ENCODE measurements around the gene NCS1. TPM values are rescaled to one million over a fixed set of nuclear protein-coding genes. Genes with fewer than 3 reads are reported as not detected.

Gene NCS1
- total RNA-seq, 2 experiments from 2014 or later = 3.3 TPM

DNA sequence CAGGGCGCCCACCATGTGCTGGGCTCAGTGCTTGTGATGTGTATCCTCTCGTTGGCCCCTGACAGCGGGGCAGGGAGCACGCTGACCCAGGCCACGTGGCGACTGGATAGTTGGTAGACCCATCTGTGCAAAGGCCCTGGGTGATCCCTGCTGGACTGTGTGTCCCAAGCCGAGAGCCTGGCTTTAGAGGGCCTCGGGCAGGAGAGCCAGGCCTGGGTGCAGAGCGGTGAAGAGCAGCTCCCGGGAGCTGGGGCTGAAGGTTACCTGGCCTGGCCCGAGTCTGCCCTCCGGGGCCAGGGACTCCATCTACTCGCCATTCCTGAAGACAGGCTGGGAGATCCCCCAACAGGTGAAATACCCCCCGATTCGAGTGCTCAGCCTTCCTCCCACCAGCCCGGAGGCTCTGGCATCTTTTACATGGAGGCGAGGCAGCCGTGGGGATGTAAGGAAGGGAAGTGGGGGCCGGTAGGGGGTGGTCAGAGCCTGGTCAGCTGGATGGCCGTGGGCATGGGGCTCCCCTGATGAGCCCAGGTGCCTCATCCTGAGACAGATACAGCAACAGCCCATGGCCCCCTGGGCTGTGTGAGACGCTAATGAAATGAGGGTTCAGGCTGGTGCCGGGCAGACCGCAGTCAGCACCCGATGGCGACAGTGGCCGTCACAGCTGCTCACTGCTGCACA, 19.0 kb downstream of the NCS1 start:
- no peaks in the 10 kb centered on the region for H3K27me3 Mint-ChIP-seq (ENCODE audit: low read depth)
- no peak overlapping the region for H3K27ac Mint-ChIP-seq
- ChIA-PET CTCF (no interaction called here), POLR2A (no interaction called here)
- DNase-seq (no peak), ATAC-seq (no peak)
- H3K4me3 Mint-ChIP-seq = no peak overlapping the region
- H3K9me3 Mint-ChIP-seq (ENCODE audit: insufficient read depth) = no peaks in the 10 kb centered on the region
- H3K36me3 Mint-ChIP-seq (ENCODE audit: low read depth) = no peaks in the 10 kb centered on the region
- H3K4me1 Mint-ChIP-seq (ENCODE audit: low read depth) = no peaks in the 10 kb centered on the region

DNA sequence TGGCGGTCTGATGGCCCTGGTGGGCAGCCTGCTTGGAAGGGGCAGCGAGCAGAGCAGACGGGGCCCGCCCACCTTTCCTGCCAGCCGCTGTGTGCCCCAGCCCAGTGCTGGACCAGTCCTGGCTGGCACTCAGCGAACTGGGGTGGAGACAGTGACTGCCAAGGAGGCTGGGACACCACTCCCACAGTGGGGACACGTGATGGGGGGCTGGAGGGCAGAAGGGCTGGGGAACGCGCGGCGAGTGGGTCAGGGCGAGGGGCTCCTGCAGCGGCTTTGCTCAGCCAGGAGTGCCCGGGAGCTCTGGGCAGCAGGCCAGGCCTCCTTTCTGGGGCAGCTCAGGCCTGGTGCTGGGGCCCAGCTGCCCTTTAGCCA, 19.5 kb downstream of the NCS1 start:
- ATAC-seq = no peak
- H3K27me3 Mint-ChIP-seq (ENCODE audit: low read depth) = no peaks in the 10 kb centered on the region
- H3K36me3 Mint-ChIP-seq (ENCODE audit: low read depth) = no peaks in the 10 kb centered on the region
- ChIA-PET POLR2A (no interaction called here), CTCF (no interaction called here)
- H3K9me3 Mint-ChIP-seq (ENCODE audit: insufficient read depth) = no peaks in the 10 kb centered on the region
- H3K27ac Mint-ChIP-seq = no peak overlapping the region
- H3K4me1 Mint-ChIP-seq (ENCODE audit: low read depth) = no peaks in the 10 kb centered on the region
- DNase-seq = no peak
- H3K4me3 Mint-ChIP-seq = no peak overlapping the region

DNA sequence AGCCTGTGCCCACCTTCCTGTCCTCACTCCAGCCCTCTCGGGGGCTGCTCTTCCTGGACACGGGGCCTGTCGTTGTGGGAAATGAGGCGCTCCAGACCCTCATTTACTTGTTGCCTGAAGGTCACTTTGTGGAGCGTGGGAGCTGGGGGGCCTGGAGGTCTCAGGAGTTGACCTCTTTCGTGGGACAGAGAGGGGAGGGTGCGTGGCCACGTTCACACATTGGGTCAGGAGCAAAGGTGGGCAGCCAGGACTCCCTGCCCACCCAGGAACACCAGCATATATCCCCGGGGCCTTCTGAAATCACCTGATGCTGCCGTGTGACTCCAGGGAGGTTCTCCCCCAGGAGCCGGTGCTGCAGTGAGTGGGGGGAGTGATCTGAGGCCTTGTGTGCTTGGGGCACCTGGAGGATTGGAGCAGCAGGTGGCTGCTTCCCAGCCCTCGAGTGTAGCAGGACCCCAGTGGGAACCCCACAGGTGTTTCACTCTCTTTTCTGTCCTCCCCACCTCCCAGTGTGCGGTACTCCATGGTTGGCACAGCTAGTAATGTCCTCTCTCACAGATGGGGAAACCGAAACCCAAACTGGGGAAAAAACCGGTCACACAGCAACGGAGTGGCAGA, 20.3 kb downstream of the NCS1 start:
- ATAC-seq = no peak
- H3K4me1 Mint-ChIP-seq (ENCODE audit: low read depth) = no peaks in the 10 kb centered on the region
- ChIA-PET CTCF (no interaction called here), POLR2A (no interaction called here)
- H3K9me3 Mint-ChIP-seq (ENCODE audit: insufficient read depth) = no peaks in the 10 kb centered on the region
- H3K27ac Mint-ChIP-seq = no peak overlapping the region
- H3K27me3 Mint-ChIP-seq (ENCODE audit: low read depth) = no peaks in the 10 kb centered on the region
- no peak overlapping the region for H3K4me3 Mint-ChIP-seq
- DNase-seq = no peak
- H3K36me3 Mint-ChIP-seq (ENCODE audit: low read depth) = no peaks in the 10 kb centered on the region

DNA sequence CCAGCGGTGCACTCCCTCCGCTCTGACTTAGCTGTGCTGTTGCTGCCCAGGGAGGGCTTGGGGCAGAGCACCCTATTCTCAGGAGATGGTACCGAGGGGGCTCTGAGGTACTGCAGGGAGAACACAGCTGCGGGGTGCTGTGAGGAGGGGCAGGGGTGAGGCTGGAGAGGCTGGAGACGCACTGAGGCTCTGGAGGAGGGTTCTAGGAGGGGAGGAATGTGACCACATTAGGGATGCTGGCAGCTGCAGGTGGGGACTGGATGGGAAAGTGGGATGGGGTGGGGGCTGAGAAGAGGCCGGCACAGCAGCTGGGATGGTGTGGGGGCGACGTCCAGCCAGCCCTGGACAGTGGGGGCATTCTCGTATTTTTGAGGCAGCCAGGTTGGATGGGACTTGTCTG, 20.9 kb downstream of the NCS1 start:
- no peaks in the 10 kb centered on the region for H3K9me3 Mint-ChIP-seq (ENCODE audit: insufficient read depth)
- H3K27me3 Mint-ChIP-seq (ENCODE audit: low read depth) = no peaks in the 10 kb centered on the region
- no peak overlapping the region for H3K4me3 Mint-ChIP-seq
- H3K27ac Mint-ChIP-seq = no peak overlapping the region
- no peak for ATAC-seq
- H3K36me3 Mint-ChIP-seq (ENCODE audit: low read depth) = no peaks in the 10 kb centered on the region
- no peak for DNase-seq
- POLR2A ChIA-PET = no interaction called here
- H3K4me1 Mint-ChIP-seq (ENCODE audit: low read depth) = no peaks in the 10 kb centered on the region
- CTCF ChIA-PET = no interaction called here

DNA sequence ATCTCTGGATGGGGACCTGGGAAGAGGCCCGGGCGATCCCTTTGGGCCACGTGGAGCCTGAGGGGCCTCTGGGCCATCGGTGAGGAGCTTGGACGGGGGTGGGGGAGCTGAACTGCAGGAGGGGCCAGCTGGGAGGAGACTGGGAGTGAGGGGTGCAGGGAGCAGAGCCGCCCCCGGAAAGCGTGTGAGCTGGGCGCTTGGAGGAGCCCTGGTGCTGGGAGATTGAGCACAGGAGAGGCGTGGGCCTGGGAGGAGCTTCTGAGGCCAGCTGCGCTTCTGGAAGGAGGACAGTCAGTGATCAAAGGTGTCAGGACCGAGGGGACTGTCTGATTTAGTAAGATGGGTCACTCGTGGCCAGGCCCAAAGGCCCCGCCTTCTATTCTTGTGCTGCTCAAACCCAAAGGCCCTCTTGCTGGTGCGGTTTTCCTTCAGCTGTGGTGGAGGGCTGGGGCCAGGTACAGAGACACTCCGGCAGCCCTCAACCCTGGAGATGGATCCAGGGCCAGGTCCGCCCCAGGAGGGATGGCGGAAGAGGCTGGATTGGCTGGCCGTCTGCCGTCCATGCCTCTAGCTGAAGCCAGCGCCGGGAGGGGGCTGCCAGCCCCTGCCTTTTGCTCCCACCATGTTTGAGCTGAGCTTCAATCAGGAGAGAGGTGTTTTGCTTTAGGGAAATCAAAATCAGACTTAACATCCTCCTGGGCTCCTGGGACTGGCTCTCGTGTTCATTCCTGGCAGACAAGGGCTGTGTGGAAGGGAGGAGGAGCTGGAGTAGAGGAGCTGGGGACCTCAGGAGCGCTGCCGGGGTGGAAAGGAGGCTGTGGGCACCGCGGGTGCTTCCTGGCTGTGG, 21.6 kb downstream of the NCS1 start:
- ATAC-seq (no peak), DNase-seq (no peak)
- Mint-ChIP-seq H3K9me3 (ENCODE audit: insufficient read depth) (no peaks in the 10 kb centered on the region), H3K36me3 (ENCODE audit: low read depth) (no peaks in the 10 kb centered on the region), H3K27me3 (ENCODE audit: low read depth) (no peaks in the 10 kb centered on the region), H3K4me1 (ENCODE audit: low read depth) (no peaks in the 10 kb centered on the region), H3K4me3 (no peak overlapping the region), H3K27ac (no peak overlapping the region)
- POLR2A ChIA-PET = no interaction called here
- CTCF ChIA-PET = no interaction called here

DNA sequence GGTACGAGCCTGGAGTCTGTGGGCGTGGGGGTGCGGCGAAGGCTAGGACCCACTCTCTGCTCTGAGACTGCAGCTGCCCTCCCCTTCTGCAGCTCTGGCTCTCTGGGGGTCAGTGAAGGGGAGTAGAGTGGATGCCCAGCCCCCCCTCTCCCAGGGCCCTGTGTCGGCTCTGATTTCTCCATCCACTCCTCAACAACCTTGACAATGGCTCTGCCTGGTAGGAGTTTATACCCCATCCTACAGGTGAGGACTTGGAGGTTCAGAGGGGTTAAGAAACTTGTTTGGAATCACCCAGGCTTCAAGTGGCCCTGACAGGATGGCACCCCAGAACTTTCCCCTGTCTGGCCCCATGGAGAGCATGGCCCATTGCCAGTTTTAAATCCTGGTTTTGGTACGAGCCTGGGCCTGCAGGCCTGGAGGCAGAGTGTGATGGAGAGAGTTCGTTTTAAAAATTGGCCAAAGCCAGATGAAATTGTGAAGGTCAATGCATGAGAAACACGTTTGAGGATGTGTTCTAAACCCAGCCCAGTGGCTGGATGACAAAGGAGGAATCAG, 22.3 kb downstream of the NCS1 start:
- Mint-ChIP-seq H3K36me3 (ENCODE audit: low read depth) (no peaks in the 10 kb centered on the region), H3K4me1 (ENCODE audit: low read depth) (no peaks in the 10 kb centered on the region), H3K4me3 (no peak overlapping the region), H3K9me3 (ENCODE audit: insufficient read depth) (no peaks in the 10 kb centered on the region), H3K27me3 (ENCODE audit: low read depth) (no peaks in the 10 kb centered on the region), H3K27ac (no peak overlapping the region)
- DNase-seq = no peak
- ChIA-PET POLR2A (no interaction called here), CTCF (no interaction called here)
- ATAC-seq = no peak

DNA sequence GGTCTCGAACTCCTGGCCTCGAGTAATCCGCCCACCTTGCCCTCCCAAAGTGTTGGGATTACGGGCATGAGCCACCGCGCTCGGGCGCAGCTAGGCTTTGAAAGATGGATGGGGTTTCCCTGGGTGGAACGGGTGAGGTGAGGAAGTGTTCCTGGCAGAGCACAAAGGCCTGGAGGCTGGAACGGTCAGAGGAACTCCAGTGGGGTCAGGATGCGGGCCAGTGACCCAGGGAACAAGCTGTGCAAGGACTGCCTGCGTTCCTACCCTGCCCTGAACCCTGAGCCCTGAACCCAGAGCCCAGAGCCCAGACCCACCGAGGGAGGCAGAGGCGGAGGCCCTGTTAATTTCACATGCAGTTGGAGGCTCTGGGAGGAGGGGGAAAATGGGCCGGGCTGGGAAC, 23.4 kb downstream of the NCS1 start:
- Mint-ChIP-seq H3K27ac (no peak overlapping the region), H3K36me3 (ENCODE audit: low read depth) (no peaks in the 10 kb centered on the region), H3K27me3 (ENCODE audit: low read depth) (no peaks in the 10 kb centered on the region), H3K4me1 (ENCODE audit: low read depth) (no peaks in the 10 kb centered on the region), H3K4me3 (no peak overlapping the region), H3K9me3 (ENCODE audit: insufficient read depth) (no peaks in the 10 kb centered on the region)
- ATAC-seq = no peak
- DNase-seq = no peak
- ChIA-PET CTCF (no interaction called here), POLR2A (no interaction called here)

DNA sequence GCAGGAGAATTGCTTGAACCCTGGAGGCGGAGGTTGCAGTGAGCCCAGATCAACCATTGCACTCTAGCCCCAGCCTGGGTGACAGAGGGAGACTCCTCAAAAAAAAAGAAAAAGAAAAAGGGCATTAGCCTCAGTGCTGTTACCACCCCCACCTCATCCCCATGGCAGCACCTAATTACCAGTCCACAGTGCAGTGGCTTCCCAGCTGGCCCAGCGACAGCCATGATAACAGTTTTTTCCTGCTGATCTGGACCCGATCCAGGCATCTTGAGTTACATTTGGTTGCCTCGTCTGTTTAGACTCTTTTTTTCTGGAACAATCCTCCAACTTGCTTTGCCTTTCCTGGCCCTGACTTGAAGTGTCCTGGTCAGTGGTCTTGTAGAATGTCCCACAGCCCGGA, 24.4 kb downstream of the NCS1 start:
- Mint-ChIP-seq H3K36me3 (ENCODE audit: low read depth) (no peaks in the 10 kb centered on the region), H3K27me3 (ENCODE audit: low read depth) (no peaks in the 10 kb centered on the region), H3K4me1 (ENCODE audit: low read depth) (no peaks in the 10 kb centered on the region), H3K4me3 (no peak overlapping the region), H3K9me3 (ENCODE audit: insufficient read depth) (no peaks in the 10 kb centered on the region), H3K27ac (no peak overlapping the region)
- ATAC-seq (no peak), DNase-seq (no peak)
- POLR2A ChIA-PET = no interaction called here
- CTCF ChIA-PET = no interaction called here

DNA sequence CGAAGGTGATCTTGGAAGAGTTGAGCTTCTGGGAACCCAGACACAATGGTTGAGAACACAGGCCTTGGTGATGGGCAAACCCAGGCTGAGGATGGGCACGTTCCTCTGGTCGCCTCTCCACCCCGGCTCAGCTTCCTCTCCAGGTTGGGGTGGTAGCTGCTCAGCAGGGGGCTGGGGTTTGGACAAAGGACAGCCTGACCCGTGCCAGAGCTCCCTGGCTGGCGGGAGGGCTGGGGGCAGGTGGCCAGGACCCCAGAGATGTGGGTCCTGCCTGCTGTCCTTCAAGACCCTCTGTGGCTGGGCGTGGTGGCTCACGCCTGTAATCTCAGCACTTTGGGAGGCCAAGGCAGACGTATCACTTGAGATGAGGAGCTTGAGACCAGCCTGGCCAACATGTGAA, 25.2 kb downstream of the NCS1 start:
- Mint-ChIP-seq H3K36me3 (ENCODE audit: low read depth) (no peaks in the 10 kb centered on the region), H3K4me3 (no peak overlapping the region), H3K27ac (no peak overlapping the region), H3K4me1 (ENCODE audit: low read depth) (no peaks in the 10 kb centered on the region), H3K9me3 (ENCODE audit: insufficient read depth) (no peaks in the 10 kb centered on the region), H3K27me3 (ENCODE audit: low read depth) (no peaks in the 10 kb centered on the region)
- ChIA-PET CTCF (no interaction called here), POLR2A (interaction anchor here (0.6 to 0.7 kb wide), 3 partner anchors 10 to 291 kb away, joined by 3 to 6 read pairs (median 3); no protein-coding TSS in a partner anchor)
- no peak for ATAC-seq
- DNase-seq = no peak

DNA sequence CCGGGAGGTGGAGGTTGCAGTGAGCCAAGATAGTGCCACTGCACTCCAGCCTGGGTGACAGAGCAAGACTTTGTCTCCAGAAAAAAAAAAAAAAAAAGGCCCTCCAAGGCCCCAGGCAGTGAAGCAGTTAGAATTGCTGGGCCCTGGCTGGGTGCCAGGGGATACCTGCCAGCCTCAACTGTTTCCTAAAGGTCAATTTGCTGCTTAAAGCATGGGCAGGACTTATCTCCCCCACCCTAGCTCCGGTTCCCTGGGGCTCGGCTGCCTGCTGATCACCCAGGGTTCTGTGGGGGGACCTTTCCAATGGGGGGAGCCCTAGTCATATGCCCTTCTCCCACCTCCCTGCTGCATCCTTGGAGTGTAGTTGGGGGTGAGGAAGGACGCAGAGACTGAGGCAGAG, 25.7 kb downstream of the NCS1 start:
- ChIA-PET CTCF (no interaction called here), POLR2A (interaction anchor here (0.6 to 0.7 kb wide), 3 partner anchors 9 to 291 kb away, joined by 3 to 6 read pairs (median 3); no protein-coding TSS in a partner anchor)
- no peak for DNase-seq
- Mint-ChIP-seq H3K4me1 (ENCODE audit: low read depth) (no peaks in the 10 kb centered on the region), H3K36me3 (ENCODE audit: low read depth) (no peaks in the 10 kb centered on the region), H3K9me3 (ENCODE audit: insufficient read depth) (no peaks in the 10 kb centered on the region), H3K4me3 (no peak overlapping the region), H3K27me3 (ENCODE audit: low read depth) (no peaks in the 10 kb centered on the region), H3K27ac (no peak overlapping the region)
- ATAC-seq = no peak

DNA sequence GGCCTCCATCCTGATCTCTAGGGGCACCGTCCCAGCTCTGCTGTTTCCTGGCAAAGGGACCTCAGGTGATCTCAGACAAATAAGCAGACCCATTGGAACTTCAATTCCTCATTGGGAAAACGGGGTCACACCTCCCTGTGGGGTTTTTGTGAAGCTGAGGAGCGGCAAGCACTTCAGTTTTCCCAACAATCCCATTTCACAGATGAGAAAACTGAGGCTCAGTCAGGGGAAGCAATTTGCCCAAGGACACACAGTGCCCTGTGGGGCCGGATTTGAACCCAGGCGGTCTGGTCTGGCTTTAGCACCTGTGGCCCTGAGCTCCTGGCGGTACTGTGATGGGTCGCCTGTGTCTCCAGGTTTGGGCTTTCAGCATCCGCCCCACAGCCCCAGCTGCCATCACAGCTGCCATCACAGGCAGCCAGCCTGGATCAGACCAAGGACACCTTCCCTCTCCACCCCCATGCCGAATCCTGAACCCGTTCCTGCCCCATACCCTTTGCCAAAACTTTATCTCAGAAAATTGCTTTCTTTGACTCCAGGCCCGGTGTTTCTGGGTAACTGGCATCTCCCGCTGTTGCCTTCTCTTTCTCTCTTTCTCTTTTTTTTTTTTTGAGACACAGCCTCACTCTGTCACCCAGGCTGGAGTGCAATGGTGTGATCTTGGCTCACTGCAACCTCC, 26.4 kb downstream of the NCS1 start:
- no peak for ATAC-seq
- no peak overlapping the region for H3K27ac Mint-ChIP-seq
- H3K4me3 Mint-ChIP-seq = no peak overlapping the region
- H3K4me1 Mint-ChIP-seq (ENCODE audit: low read depth) = no peaks in the 10 kb centered on the region
- ChIA-PET POLR2A (no interaction called here), CTCF (no interaction called here)
- DNase-seq = no peak
- no peaks in the 10 kb centered on the region for H3K27me3 Mint-ChIP-seq (ENCODE audit: low read depth)
- no peaks in the 10 kb centered on the region for H3K9me3 Mint-ChIP-seq (ENCODE audit: insufficient read depth)
- H3K36me3 Mint-ChIP-seq (ENCODE audit: low read depth) = no peaks in the 10 kb centered on the region

DNA sequence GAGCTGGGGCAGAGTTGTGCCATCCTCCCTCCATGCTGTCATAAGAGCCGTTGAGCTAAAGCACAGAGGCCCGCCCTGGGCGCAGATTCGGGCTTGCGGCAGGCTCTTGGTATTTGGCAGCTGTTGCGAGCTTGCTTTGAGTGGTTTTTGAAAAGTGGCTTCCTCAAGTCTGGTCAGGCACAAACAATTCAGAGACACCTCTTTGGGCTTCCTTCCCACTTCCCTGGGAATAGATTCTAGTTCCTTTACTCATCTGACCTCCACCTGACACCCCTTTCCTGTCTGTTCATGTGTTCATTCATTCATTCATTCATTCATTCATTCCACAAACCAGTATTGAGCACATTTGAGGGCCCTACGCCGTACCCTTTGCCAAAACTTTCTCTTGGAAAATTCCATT, 27.4 kb downstream of the NCS1 start:
- ATAC-seq = no peak
- no peaks in the 10 kb centered on the region for H3K9me3 Mint-ChIP-seq (ENCODE audit: insufficient read depth)
- POLR2A ChIA-PET = no interaction called here
- H3K27me3 Mint-ChIP-seq (ENCODE audit: low read depth) = no peaks in the 10 kb centered on the region
- H3K27ac Mint-ChIP-seq = no peak overlapping the region
- H3K4me3 Mint-ChIP-seq = no peak overlapping the region
- CTCF ChIA-PET = no interaction called here
- no peaks in the 10 kb centered on the region for H3K36me3 Mint-ChIP-seq (ENCODE audit: low read depth)
- no peaks in the 10 kb centered on the region for H3K4me1 Mint-ChIP-seq (ENCODE audit: low read depth)
- DNase-seq = no peak
